BJ (cell line): ENCODE data around the gene OR51G1. TPM values are rescaled to one million over a fixed set of nuclear protein-coding genes. Genes with fewer than 3 reads are reported as not detected.

ENCODE experiments used
- CTCF ChIA-PET: fragments of 350-600 bp; formaldehyde crosslinking; extraction: SDS; loops from one replicate; lab custom pipeline; 2021; ENCODE audit warnings: antibody characterized with exemption, inconsistent platforms; lab: Yijun Ruan, JAX
- POLR2A ChIA-PET: fragments of 300-600 bp; sonication (Branson Sonifier 250); formaldehyde crosslinking; extraction: SDS; loops from one replicate; lab custom pipeline; 2021; ENCODE audit warnings: antibody characterized with exemption; lab: Charles Lee
- DNase-seq: peaks from one replicate; pipeline ENCODE4 v3.0.0-alpha.2; 2011; ENCODE audit warnings: low read depth
- H3K27me3 ChIP-seq: 2 replicates; pipeline ENCODE4 v1.6.0; 2011; ENCODE audit warnings: low read length; ENCODE audit not compliant: control insufficient read depth, insufficient read depth
- H3K36me3 ChIP-seq: 2 replicates; pipeline ENCODE4 v1.5.1; 2011; ENCODE audit warnings: low read length; ENCODE audit not compliant: control insufficient read depth, insufficient read depth
- H3K4me3 ChIP-seq: 2 replicates; pipeline ENCODE4 v1.5.1; 2011; ENCODE audit warnings: low read depth, mild to moderate bottlenecking, control low read depth, low read length
- CTCF ChIP-seq: IDR thresholded peaks from 2 replicates; pipeline ENCODE4 v1.5.1; 2011; ENCODE audit warnings: low read depth, mild to moderate bottlenecking, control low read depth, inconsistent platforms, low read length, moderate library complexity; ENCODE audit not compliant: insufficient read depth
- polyA plus RNA-seq: library from polyadenylated mRNA; depleted of rRNA; stranded (reverse); fragments of >200 nt; gene quantifications from 2 replicates; pipeline ENCODE4 v1.2.3, GENCODE V29; 2011; rRNA removed

Gene OR51G1
- polyA plus RNA-seq, 1 experiment, result not detected

- POLR2A ChIA-PET, result no interaction called here
- no peak for DNase-seq
- Histone ChIP-seq H3K36me3 (no peaks in the 10 kb centered on the region), H3K27me3 (no peaks in the 10 kb centered on the region), H3K4me3 (no peak overlapping the region)
- CTCF ChIA-PET, result no interaction called here
- TF ChIP-seq CTCF, result no peak
Measured at GRCh38 chr11:4881188-4881587, 43.0 kb downstream of the OR51G1 start.

Other genes with a start within 250 kb of the OR51G1 start
- gene OR51E2, start 226.5 kb downstream of the OR51G1 start, polyA plus RNA-seq, result not detected in 2 replicates
- not detected in 2 replicates for gene MMP26, start 219.6 kb downstream of the OR51G1 start, polyA plus RNA-seq
- gene OR51F1, start 154.4 kb downstream of the OR51G1 start, polyA plus RNA-seq, result not detected in 2 replicates
- not detected in 2 replicates for gene OR52R1, start 120.0 kb downstream of the OR51G1 start, polyA plus RNA-seq
- not detected in 2 replicates for gene OR51F2, start 103.0 kb downstream of the OR51G1 start, polyA plus RNA-seq
- not detected in 2 replicates for gene OR51S1, start 75.1 kb downstream of the OR51G1 start, polyA plus RNA-seq
- not detected in 2 replicates for gene OR51T1, start 42.4 kb downstream of the OR51G1 start, polyA plus RNA-seq
- gene OR51A7, start 20.6 kb downstream of the OR51G1 start, polyA plus RNA-seq, result not detected in 2 replicates
- not detected in 2 replicates for gene OR51G2, start 5.0 kb downstream of the OR51G1 start, polyA plus RNA-seq
- not detected in 2 replicates for gene OR51A4, start 23.3 kb upstream of the OR51G1 start, polyA plus RNA-seq
- gene OR51A2, start 31.4 kb upstream of the OR51G1 start, polyA plus RNA-seq, result not detected in 2 replicates
- gene OR51L1, start 70.5 kb upstream of the OR51G1 start, polyA plus RNA-seq, result not detected in 2 replicates
- gene OR52J3, start 122.2 kb upstream of the OR51G1 start, polyA plus RNA-seq, result not detected in 2 replicates
- not detected in 2 replicates for gene OR52E2, start 135.3 kb upstream of the OR51G1 start, polyA plus RNA-seq
- not detected in 2 replicates for gene OR52E1, start 145.2 kb upstream of the OR51G1 start, polyA plus RNA-seq
- not detected in 2 replicates for gene OR52A5, start 214.0 kb upstream of the OR51G1 start, polyA plus RNA-seq
- gene OR52A1, start 230.4 kb upstream of the OR51G1 start, polyA plus RNA-seq, result not detected in 2 replicates